Measurements from ENCODE around the gene RALGAPA2.

The RALGAPA2 gene

GRCh38 chr20:20721489-20721888 is 9.0 kb upstream of the RALGAPA2 start:
- no peak for DNase-seq (ENCODE audit: low spot score)

GRCh38 chr20:20720158-20720557 is 7.7 kb upstream of the RALGAPA2 start:
- no peak for DNase-seq (ENCODE audit: low spot score)

- no peak for DNase-seq (ENCODE audit: low spot score)
Observed at GRCh38 chr20:20719411-20719810, 7.0 kb upstream of the RALGAPA2 start.

GRCh38 chr20:20713244-20713765 is 861 bp upstream of the RALGAPA2 start:
- DNase-seq (ENCODE audit: low spot score) = no peak

GRCh38 chr20:20712004-20712473 is 405 bp downstream of the RALGAPA2 start:
- peak; percentile 29 for DNase-seq (ENCODE audit: low spot score)

- DNase-seq (ENCODE audit: low spot score) = peak; percentile 8
Observed at GRCh38 chr20:20711413-20711812, 1.0 kb downstream of the RALGAPA2 start.

- DNase-seq (ENCODE audit: low spot score) = no peak
Observed at GRCh38 chr20:20710443-20711315, 1.8 kb downstream of the RALGAPA2 start.

GRCh38 chr20:20709887-20710286 is 2.6 kb downstream of the RALGAPA2 start:
- DNase-seq (ENCODE audit: low spot score) = no peak

- DNase-seq (ENCODE audit: low spot score) = no peak
Observed at GRCh38 chr20:20706285-20706684, 6.2 kb downstream of the RALGAPA2 start.

- DNase-seq (ENCODE audit: low spot score) = no peak
Observed at GRCh38 chr20:20702330-20703245, 9.9 kb downstream of the RALGAPA2 start.

GRCh38 chr20:20699917-20700316 is 12.5 kb downstream of the RALGAPA2 start:
- DNase-seq (ENCODE audit: low spot score) = no peak

- DNase-seq (ENCODE audit: low spot score) = no peak
Observed at GRCh38 chr20:20699144-20699543, 13.3 kb downstream of the RALGAPA2 start.

GRCh38 chr20:20697325-20697845 is 15.1 kb downstream of the RALGAPA2 start:
- no peak for DNase-seq (ENCODE audit: low spot score)

GRCh38 chr20:20695250-20695816 is 17.1 kb downstream of the RALGAPA2 start:
- no peak for DNase-seq (ENCODE audit: low spot score)

- no peak for DNase-seq (ENCODE audit: low spot score)
Observed at GRCh38 chr20:20694591-20694990, 17.9 kb downstream of the RALGAPA2 start.

- DNase-seq (ENCODE audit: low spot score) = no peak
Observed at GRCh38 chr20:20692587-20692986, 19.9 kb downstream of the RALGAPA2 start.

- DNase-seq (ENCODE audit: low spot score) = no peak
Observed at GRCh38 chr20:20691477-20692235, 20.8 kb downstream of the RALGAPA2 start.

GRCh38 chr20:20690676-20691476 is 21.6 kb downstream of the RALGAPA2 start:
- DNase-seq (ENCODE audit: low spot score) = no peak

- no peak for DNase-seq (ENCODE audit: low spot score)
Observed at GRCh38 chr20:20687319-20687718, 25.1 kb downstream of the RALGAPA2 start.

- no peak for DNase-seq (ENCODE audit: low spot score)
Observed at GRCh38 chr20:20685635-20686034, 26.8 kb downstream of the RALGAPA2 start.

All from SK-N-DZ (cell line).